Left ventricle myocardium inferior (tissue), 1 donor: Measurements from ENCODE around the gene KCTD14. TPM values are rescaled to one million over a fixed set of nuclear protein-coding genes. Genes with fewer than 3 reads are reported as not detected.
"Not testable (repeated sequence)": the region's sequence is repeated elsewhere in the genome, so short reads cannot be mapped to it uniquely, and the experiment has no call there.

Source experiments
- DNase-seq: peaks from one replicate; pipeline ENCODE4 v3.0.0-alpha.2; 2020
- H3K27ac ChIP-seq: fragments of 200-600 bp; replicated peaks from 2 replicates; pipeline ENCODE4 v1.8.0; 2021
- H3K27me3 ChIP-seq: fragments of 200-600 bp; 2 replicates; pipeline ENCODE4 v1.8.0; 2021; ENCODE audit warnings: low read depth
- H3K36me3 ChIP-seq: fragments of 200-600 bp; 2 replicates; pipeline ENCODE4 v1.8.0; 2021
- H3K4me1 ChIP-seq: fragments of 200-600 bp; 2 replicates; pipeline ENCODE4 v1.8.0; 2021
- H3K4me3 ChIP-seq: fragments of 200-600 bp; 2 replicates; pipeline ENCODE4 v1.8.0; 2021; ENCODE audit warnings: mild to moderate bottlenecking, moderate library complexity
- H3K9me3 ChIP-seq: fragments of 200-600 bp; replicated peaks from 2 replicates; pipeline ENCODE4 v1.8.0; 2021
- intact Hi-C: fragments of 100-400 bp; cut with micrococcal nuclease; formaldehyde crosslinking; loops from one replicate; pipeline ENCODE4 v1.11.0; 2022
- total RNA-seq: library from RNA; stranded (reverse); fragmentation: NEBNext Ultra II Directional; extraction: Animal tissue kit (Norgen Biotek cat#: 25700); gene quantifications from one replicate; pipeline ENCODE4 v1.2.1, GENCODE V29; 2021
- TF ChIP-seq, protein P1 (sequence below): fragments of 200-600 bp; IDR thresholded peaks from 2 replicates; pipeline ENCODE4 v1.8.0; 2021; ENCODE audit warnings: antibody characterized with exemption, mild to moderate bottlenecking, borderline replicate concordance
- donor health status: DM: no; HTN: yes; CAD: no; lungs with severe emphysema.

Gene KCTD14
- total RNA-seq, 1 donor from 2014 or later: 0.16 TPM

DNA sequence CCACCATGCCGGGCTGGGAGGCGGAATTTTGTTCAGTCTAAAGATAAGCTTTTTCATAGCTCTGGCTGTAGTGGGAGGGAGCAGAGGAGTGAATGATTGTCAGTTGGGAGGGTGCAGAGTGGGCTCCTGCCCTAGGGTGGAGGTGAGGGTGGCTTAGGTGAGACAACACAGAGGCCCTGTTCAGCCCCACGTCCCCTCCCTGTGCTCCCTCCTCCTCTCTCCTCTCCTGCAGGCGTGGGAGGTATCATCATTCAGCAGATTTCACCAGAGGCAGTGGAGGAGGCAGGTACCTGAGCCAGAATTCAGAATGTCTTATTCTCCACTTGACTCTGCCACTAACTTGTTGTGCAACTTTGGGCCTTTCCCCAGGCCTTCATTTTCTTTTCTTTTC, 38.8 kb upstream of the KCTD14 start:
- Histone ChIP-seq H3K4me3 (no peak overlapping the region), H3K4me1 (peaks cover 28% of the 10 kb centered on the region), H3K27me3 (no peaks in the 10 kb centered on the region), H3K36me3 (no peaks in the 10 kb centered on the region), H3K9me3 (no peaks in the 10 kb centered on the region), H3K27ac (peak overlapping the region; percentile 73)
- DNase-seq: no peak
- intact Hi-C loops: no loop called here
- TF ChIP-seq, protein P1, sequence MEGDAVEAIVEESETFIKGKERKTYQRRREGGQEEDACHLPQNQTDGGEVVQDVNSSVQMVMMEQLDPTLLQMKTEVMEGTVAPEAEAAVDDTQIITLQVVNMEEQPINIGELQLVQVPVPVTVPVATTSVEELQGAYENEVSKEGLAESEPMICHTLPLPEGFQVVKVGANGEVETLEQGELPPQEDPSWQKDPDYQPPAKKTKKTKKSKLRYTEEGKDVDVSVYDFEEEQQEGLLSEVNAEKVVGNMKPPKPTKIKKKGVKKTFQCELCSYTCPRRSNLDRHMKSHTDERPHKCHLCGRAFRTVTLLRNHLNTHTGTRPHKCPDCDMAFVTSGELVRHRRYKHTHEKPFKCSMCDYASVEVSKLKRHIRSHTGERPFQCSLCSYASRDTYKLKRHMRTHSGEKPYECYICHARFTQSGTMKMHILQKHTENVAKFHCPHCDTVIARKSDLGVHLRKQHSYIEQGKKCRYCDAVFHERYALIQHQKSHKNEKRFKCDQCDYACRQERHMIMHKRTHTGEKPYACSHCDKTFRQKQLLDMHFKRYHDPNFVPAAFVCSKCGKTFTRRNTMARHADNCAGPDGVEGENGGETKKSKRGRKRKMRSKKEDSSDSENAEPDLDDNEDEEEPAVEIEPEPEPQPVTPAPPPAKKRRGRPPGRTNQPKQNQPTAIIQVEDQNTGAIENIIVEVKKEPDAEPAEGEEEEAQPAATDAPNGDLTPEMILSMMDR: no peak

DNA sequence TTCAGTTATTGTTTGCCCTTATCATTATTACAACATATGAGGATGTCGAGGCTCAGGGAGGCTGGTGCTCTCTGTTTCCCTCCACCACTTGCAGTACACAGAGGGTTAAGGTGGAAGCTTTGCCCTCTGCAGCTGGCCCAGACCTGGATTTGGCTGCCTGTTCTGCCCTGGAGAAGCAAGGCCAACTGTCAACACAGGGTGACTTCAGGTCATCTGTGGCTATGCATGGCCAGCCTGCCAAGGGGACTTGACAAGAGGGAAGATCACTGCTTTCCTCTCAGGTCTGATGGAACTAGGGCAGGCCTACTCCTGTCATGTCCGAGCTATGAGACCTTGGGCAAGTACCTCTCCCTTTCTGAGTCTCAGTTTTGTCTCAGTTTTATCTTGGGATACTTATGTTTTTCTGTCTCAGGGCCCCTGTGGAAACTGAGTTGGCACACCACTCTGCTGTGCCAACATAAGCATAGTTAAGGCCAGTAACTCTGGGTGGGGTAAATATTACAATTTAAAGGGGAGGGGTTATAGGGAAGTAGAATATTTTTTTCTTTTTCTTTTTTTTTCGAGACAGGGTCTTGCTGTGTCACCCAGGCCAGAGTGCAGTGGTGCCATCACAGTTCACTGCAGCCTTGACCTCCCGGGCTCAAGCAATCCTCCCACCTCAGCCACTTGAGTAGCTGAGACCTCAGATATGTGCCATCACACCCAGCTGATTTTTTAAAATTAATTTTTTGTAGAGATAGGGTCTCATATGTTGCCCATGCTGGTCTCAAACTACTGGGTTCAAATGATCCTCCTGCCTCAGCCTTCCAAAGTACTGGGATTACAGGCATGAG, 38.2 kb upstream of the KCTD14 start:
- peaks cover 28% of the 10 kb centered on the region for H3K4me1 ChIP-seq
- no peaks in the 10 kb centered on the region for H3K9me3 ChIP-seq
- peak overlapping the region; percentile 73 for H3K27ac ChIP-seq
- no peaks in the 10 kb centered on the region for H3K36me3 ChIP-seq
- no peak overlapping the region for H3K4me3 ChIP-seq
- peak; percentile 67 for DNase-seq
- intact Hi-C loops: no loop called here
- TF ChIP-seq, protein P1: no peak
- no peaks in the 10 kb centered on the region for H3K27me3 ChIP-seq

DNA sequence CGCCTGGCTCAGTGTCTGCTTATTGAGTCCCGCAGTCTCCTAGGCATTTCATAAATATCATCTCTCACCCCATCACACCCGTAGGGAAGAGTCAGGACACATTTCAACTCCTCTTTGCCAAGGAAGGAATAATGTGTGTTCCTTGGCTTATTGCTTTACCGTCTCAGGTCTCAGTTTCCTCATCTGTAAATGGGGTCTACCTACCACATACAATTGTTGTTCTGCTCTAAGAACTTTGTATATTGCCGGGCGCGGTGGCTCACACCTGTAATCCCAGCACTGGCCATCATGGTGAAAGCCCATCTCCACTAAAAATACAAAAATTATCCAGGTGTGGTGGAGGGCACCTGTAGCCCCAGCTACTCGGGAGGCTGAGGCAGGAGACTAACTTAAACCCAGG, 37.5 kb upstream of the KCTD14 start:
- intact Hi-C loops: no loop called here
- H3K36me3 ChIP-seq: no peaks in the 10 kb centered on the region
- H3K27ac ChIP-seq: peak overlapping the region; percentile 73
- no peak for DNase-seq
- TF ChIP-seq, protein P1: no peak
- no peaks in the 10 kb centered on the region for H3K27me3 ChIP-seq
- no peaks in the 10 kb centered on the region for H3K9me3 ChIP-seq
- no peak overlapping the region for H3K4me3 ChIP-seq
- peaks cover 34% of the 10 kb centered on the region for H3K4me1 ChIP-seq

DNA sequence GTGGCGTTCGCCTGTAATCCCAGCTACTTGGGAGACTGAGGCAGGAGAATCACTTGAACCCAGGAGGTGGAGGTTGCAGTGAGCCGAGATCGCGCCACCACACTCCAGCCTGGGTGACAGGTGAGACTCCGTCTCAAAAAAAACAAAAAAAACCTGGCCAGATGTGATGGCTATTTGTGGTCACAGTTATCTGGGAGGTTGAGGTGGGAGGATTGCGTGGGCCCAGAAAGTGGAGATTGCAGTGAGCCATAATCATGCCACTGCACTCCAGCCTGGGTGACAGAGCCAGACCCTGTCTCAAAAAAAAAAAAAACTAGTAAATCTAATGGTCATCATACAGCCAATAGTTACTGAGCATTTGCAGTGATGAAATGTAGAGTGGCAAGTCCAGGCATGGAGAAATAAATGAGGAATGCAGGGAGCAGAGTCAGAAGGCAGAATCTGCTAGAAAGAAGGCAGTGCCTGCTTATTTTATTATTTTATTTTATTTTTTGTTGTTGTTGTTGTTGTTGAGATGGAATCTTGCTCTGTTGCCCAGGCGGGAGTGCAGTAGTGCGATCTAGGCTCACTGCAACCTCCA, 36.8 kb upstream of the KCTD14 start:
- H3K9me3 ChIP-seq, DNase-seq, H3K36me3 ChIP-seq, H3K27me3 ChIP-seq, H3K27ac ChIP-seq, H3K4me3 ChIP-seq, intact Hi-C loops: not testable (repeated sequence)
- peaks cover 28% of the 10 kb centered on the region for H3K4me1 ChIP-seq

DNA sequence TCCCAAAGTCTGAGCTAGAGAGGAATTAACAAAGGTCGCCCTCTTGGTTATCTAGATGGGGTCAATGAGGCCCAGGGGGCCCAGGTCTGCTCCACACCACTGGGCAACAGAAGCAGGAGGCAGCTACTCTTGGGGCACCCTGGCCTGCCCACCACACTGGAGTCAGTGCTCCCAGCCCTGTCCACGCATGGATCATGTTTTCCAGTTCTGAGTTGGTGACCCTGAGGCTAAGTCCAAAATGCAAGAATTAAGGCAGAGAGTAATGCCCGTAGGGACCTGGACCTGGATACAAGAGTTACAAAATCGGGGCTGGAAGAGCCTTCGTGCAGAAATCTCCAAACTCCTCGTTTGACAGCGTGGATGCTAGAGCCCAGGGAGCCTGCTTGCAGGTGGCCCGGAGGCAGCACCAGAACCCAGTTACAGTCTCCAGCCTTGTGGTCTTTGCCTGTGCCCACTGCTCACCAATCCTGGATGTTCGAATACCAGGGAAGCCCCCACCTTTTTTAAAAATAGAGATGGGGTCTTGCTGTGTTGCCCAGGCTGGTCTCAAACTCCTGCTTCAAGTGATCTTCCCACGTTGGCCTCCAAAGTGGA, 34.5 kb upstream of the KCTD14 start:
- Histone ChIP-seq H3K36me3 (no peaks in the 10 kb centered on the region), H3K27ac (no peak overlapping the region), H3K9me3 (no peaks in the 10 kb centered on the region), H3K4me3 (no peak overlapping the region), H3K4me1 (peaks cover 28% of the 10 kb centered on the region), H3K27me3 (no peaks in the 10 kb centered on the region)
- no peak for DNase-seq
- intact Hi-C loops: no loop called here
- TF ChIP-seq, protein P1: no peak

DNA sequence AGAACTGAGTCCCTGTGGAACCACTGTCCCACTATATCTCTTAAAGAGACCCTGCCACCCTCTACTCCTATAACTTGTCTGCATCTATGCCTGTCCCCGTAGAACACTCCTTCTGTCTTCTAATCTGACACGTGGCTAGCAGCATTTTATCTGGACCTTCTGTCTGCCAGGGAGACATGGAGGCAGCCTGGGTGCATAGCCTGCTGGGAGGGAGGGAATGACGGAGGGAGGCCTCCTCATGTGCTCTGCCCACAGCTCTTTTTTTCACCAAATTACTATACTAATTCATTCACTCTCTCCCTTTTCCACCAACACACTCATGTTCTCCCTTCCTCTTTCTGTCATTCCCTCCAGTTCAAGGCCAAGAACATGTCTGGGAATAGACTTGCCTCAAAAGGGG, 33.0 kb upstream of the KCTD14 start:
- Histone ChIP-seq H3K9me3 (no peaks in the 10 kb centered on the region), H3K27me3 (no peaks in the 10 kb centered on the region), H3K27ac (no peak overlapping the region), H3K4me1 (peaks cover 18% of the 10 kb centered on the region), H3K4me3 (no peak overlapping the region), H3K36me3 (no peaks in the 10 kb centered on the region)
- intact Hi-C loops: no loop called here
- DNase-seq: no peak
- TF ChIP-seq, protein P1: no peak
